HEK293 (cell line): ENCODE data around the gene USP36.
A peak's percentile ranks its signal among the peaks of the same experiment; 100 is the strongest.

Experiments used
- CTCF ChIA-PET: fragments of 350-600 bp; formaldehyde crosslinking; extraction: SDS; loops from one replicate; lab custom pipeline; 2021; ENCODE audit warnings: antibody characterized with exemption; lab: Yijun Ruan, JAX
- POLR2A ChIA-PET: fragments of 300-600 bp; formaldehyde crosslinking; extraction: SDS; loops from one replicate; lab custom pipeline; 2020; ENCODE audit warnings: antibody characterized with exemption, inconsistent platforms; lab: Yijun Ruan, JAX
- H3K27ac ChIP-seq: fragments of 200-500 bp; sonication (Bioruptor generic); 2 replicates; pipeline ENCODE4 v1.5.1; 2014; ENCODE audit warnings: low read depth, low read length, control low read depth, inconsistent platforms; ENCODE audit errors: extremely low read depth
- H3K36me3 ChIP-seq, 2 experiments: fragments of 200-500 bp in 1 of 2; sonication (Bioruptor generic) in 1 of 2; 1 replicate in 1 of 2; 2 replicates in 1 of 2; pipeline ENCODE4 v1.5.1; 2014 to 2017; ENCODE audit warnings: inconsistent platforms in 2 of 2, low read length in 2 of 2; ENCODE audit not compliant: control insufficient read depth in 2 of 2, insufficient read depth in 1 of 2
- H3K4me1 ChIP-seq: fragments of 200-500 bp; sonication (Bioruptor generic); 2 replicates; pipeline ENCODE4 v1.5.1; 2014; ENCODE audit warnings: mild to moderate bottlenecking, low read length, inconsistent platforms; ENCODE audit not compliant: control insufficient read depth, insufficient read depth
- H3K4me3 ChIP-seq: 2 replicates; pipeline ENCODE4 v1.5.1; 2011; ENCODE audit warnings: low read depth, mild to moderate bottlenecking, control low read depth, low read length, moderate library complexity
- H3K9me3 ChIP-seq: fragments of 200-500 bp; sonication (Bioruptor generic); 2 replicates; pipeline ENCODE4 v1.5.1; 2014; ENCODE audit warnings: low read depth, low read length, inconsistent platforms; ENCODE audit not compliant: control insufficient read depth, insufficient read depth
- BCL11A ChIP-seq: fragments of 450-650 bp; formaldehyde crosslinking; IDR thresholded peaks from 2 replicates; pipeline ENCODE4 v1.5.1; 2016; ENCODE audit warnings: low read depth, missing biosample characterization, missing genetic modification characterization
- EGR2 ChIP-seq: fragments of 450-650 bp; formaldehyde crosslinking; IDR thresholded peaks from 2 replicates; pipeline ENCODE4 v1.5.1; 2016; ENCODE audit warnings: low read depth, missing biosample characterization, missing genetic modification characterization
- RBAK ChIP-seq: fragments of 450-650 bp; formaldehyde crosslinking; IDR thresholded peaks from 2 replicates; pipeline ENCODE4 v1.5.1; 2016; ENCODE audit warnings: missing biosample characterization, missing genetic modification characterization
- ZBTB49 ChIP-seq: fragments of 450-650 bp; formaldehyde crosslinking; IDR thresholded peaks from 2 replicates; pipeline ENCODE4 v1.5.1; 2016; ENCODE audit warnings: missing biosample characterization, missing genetic modification characterization, low read depth
- ZFP41 ChIP-seq: fragments of 450-650 bp; formaldehyde crosslinking; IDR thresholded peaks from 2 replicates; pipeline ENCODE4 v1.5.1; 2016; ENCODE audit warnings: missing biosample characterization, missing genetic modification characterization, borderline replicate concordance
- ZNF114 ChIP-seq: fragments of 450-650 bp; formaldehyde crosslinking; IDR thresholded peaks from 2 replicates; pipeline ENCODE4 v1.5.0; 2017; ENCODE audit warnings: missing biosample characterization, missing genetic modification characterization
- ZNF211 ChIP-seq: fragments of 450-650 bp; formaldehyde crosslinking; IDR thresholded peaks from 2 replicates; pipeline ENCODE4 v1.5.1; 2016; ENCODE audit warnings: low read depth, missing biosample characterization, missing genetic modification characterization
- ZNF621 ChIP-seq: fragments of 450-650 bp; formaldehyde crosslinking; IDR thresholded peaks from 2 replicates; pipeline ENCODE4 v1.5.1; 2017; ENCODE audit warnings: missing biosample characterization, missing genetic modification characterization
- ZNF645 ChIP-seq: fragments of 450-650 bp; formaldehyde crosslinking; IDR thresholded peaks from 2 replicates; pipeline ENCODE4; 2016; ENCODE audit warnings: missing biosample characterization, missing genetic modification characterization
- ZNF654 ChIP-seq: fragments of 450-650 bp; formaldehyde crosslinking; IDR thresholded peaks from 2 replicates; pipeline ENCODE4 v1.5.1; 2016; ENCODE audit warnings: low read depth, missing biosample characterization, missing genetic modification characterization
- ZNF843 ChIP-seq: fragments of 450-650 bp; formaldehyde crosslinking; IDR thresholded peaks from 2 replicates; pipeline ENCODE4 v1.5.1; 2016; ENCODE audit warnings: missing biosample characterization, missing genetic modification characterization
- ZSCAN23 ChIP-seq: fragments of 450-650 bp; formaldehyde crosslinking; IDR thresholded peaks from 2 replicates; pipeline ENCODE4 v1.5.1; 2016; ENCODE audit warnings: missing biosample characterization, missing genetic modification characterization
- ZSCAN5A ChIP-seq: fragments of 450-650 bp; formaldehyde crosslinking; IDR thresholded peaks from 2 replicates; pipeline ENCODE4 v1.5.1; 2016; ENCODE audit warnings: missing biosample characterization, missing genetic modification characterization
- TF ChIP-seq, protein P1 (sequence below): fragments of 450-650 bp; formaldehyde crosslinking; IDR thresholded peaks from 2 replicates; pipeline ENCODE4 v1.5.1; 2016; ENCODE audit warnings: missing biosample characterization, missing genetic modification characterization
- TF ChIP-seq, protein P2 (sequence below): fragments of 450-650 bp; formaldehyde crosslinking; IDR thresholded peaks from 2 replicates; pipeline ENCODE4 v1.5.1; 2016; ENCODE audit warnings: missing biosample characterization, missing genetic modification characterization
- TF ChIP-seq, protein P3 (sequence below): fragments of 450-650 bp; formaldehyde crosslinking; IDR thresholded peaks from 2 replicates; pipeline ENCODE4 v1.5.1; 2017; ENCODE audit warnings: missing biosample characterization, mild to moderate bottlenecking, missing genetic modification characterization, moderate library complexity
- TF ChIP-seq, protein P4 (sequence below): fragments of 450-650 bp; formaldehyde crosslinking; IDR thresholded peaks from 2 replicates; pipeline ENCODE4 v1.5.1; 2017; ENCODE audit warnings: missing biosample characterization, missing genetic modification characterization
- TF ChIP-seq, protein P5 (sequence below): sonication (generic); formaldehyde crosslinking; IDR thresholded peaks from 2 replicates; pipeline ENCODE4 v1.8.1; 2022; ENCODE audit warnings: mild to moderate bottlenecking, moderate library complexity, missing genetic modification reagents

USP36 gene

GRCh38 chr17:78852709-78853121 is 12.1 kb upstream of the USP36 start:
- ChIA-PET POLR2A (no interaction called here), CTCF (interaction anchor here (0.5 to 4.5 kb wide), 9 partner anchors 10 to 295 kb away, joined by 3 to 36 read pairs (median 5); no protein-coding TSS in a partner anchor)
- peaks cover 0 to 14% of the 10 kb centered on the region in 2 experiments; a peak in 1 of 3 replicates for H3K36me3 ChIP-seq
- no peak overlapping the region for H3K4me3 ChIP-seq
- no peak overlapping the region; the same call in 1 of the 2 replicates for H3K27ac ChIP-seq
- H3K9me3 ChIP-seq: no peaks in the 10 kb centered on the region
- H3K4me1 ChIP-seq: peaks cover 13% of the 10 kb centered on the region
- TF ChIP-seq ZNF654 (tag by site-specific recombination) (peak; percentile 9; the same call in 1 of the 2 replicates), BCL11A (tag by site-specific recombination) (no peak), ZNF114 (no peak), ZSCAN5A (no peak), ZNF621 (no peak), ZNF211 (no peak)
- TF ChIP-seq, protein P1, sequence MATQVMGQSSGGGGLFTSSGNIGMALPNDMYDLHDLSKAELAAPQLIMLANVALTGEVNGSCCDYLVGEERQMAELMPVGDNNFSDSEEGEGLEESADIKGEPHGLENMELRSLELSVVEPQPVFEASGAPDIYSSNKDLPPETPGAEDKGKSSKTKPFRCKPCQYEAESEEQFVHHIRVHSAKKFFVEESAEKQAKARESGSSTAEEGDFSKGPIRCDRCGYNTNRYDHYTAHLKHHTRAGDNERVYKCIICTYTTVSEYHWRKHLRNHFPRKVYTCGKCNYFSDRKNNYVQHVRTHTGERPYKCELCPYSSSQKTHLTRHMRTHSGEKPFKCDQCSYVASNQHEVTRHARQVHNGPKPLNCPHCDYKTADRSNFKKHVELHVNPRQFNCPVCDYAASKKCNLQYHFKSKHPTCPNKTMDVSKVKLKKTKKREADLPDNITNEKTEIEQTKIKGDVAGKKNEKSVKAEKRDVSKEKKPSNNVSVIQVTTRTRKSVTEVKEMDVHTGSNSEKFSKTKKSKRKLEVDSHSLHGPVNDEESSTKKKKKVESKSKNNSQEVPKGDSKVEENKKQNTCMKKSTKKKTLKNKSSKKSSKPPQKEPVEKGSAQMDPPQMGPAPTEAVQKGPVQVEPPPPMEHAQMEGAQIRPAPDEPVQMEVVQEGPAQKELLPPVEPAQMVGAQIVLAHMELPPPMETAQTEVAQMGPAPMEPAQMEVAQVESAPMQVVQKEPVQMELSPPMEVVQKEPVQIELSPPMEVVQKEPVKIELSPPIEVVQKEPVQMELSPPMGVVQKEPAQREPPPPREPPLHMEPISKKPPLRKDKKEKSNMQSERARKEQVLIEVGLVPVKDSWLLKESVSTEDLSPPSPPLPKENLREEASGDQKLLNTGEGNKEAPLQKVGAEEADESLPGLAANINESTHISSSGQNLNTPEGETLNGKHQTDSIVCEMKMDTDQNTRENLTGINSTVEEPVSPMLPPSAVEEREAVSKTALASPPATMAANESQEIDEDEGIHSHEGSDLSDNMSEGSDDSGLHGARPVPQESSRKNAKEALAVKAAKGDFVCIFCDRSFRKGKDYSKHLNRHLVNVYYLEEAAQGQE (tag by site-specific recombination): no peak
- TF ChIP-seq, protein P2, sequence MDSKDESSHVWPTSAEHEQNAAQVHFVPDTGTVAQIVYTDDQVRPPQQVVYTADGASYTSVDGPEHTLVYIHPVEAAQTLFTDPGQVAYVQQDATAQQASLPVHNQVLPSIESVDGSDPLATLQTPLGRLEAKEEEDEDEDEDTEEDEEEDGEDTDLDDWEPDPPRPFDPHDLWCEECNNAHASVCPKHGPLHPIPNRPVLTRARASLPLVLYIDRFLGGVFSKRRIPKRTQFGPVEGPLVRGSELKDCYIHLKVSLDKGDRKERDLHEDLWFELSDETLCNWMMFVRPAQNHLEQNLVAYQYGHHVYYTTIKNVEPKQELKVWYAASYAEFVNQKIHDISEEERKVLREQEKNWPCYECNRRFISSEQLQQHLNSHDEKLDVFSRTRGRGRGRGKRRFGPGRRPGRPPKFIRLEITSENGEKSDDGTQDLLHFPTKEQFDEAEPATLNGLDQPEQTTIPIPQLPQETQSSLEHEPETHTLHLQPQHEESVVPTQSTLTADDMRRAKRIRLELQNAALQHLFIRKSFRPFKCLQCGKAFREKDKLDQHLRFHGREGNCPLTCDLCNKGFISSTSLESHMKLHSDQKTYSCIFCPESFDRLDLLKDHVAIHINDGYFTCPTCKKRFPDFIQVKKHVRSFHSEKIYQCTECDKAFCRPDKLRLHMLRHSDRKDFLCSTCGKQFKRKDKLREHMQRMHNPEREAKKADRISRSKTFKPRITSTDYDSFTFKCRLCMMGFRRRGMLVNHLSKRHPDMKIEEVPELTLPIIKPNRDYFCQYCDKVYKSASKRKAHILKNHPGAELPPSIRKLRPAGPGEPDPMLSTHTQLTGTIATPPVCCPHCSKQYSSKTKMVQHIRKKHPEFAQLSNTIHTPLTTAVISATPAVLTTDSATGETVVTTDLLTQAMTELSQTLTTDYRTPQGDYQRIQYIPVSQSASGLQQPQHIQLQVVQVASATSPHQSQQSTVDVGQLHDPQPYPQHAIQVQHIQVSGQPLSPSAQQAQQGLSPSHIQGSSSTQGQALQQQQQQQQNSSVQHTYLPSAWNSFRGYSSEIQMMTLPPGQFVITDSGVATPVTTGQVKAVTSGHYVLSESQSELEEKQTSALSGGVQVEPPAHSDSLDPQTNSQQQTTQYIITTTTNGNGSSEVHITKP (tag by site-specific recombination): no peak

- H3K4me3 ChIP-seq: no peak overlapping the region
- CTCF ChIA-PET: interaction anchor here (0.6 to 2.1 kb wide), 3 partner anchors 16 to 598 kb away, joined by 4 to 7 read pairs (median 5); no protein-coding TSS in a partner anchor
- no peak overlapping the region for H3K27ac ChIP-seq
- H3K4me1 ChIP-seq: peaks cover 7% of the 10 kb centered on the region
- POLR2A ChIA-PET: no interaction called here
- no peaks in the 10 kb centered on the region for H3K9me3 ChIP-seq
- H3K36me3 ChIP-seq: no peaks in the 10 kb centered on the region
- TF ChIP-seq, protein P3, sequence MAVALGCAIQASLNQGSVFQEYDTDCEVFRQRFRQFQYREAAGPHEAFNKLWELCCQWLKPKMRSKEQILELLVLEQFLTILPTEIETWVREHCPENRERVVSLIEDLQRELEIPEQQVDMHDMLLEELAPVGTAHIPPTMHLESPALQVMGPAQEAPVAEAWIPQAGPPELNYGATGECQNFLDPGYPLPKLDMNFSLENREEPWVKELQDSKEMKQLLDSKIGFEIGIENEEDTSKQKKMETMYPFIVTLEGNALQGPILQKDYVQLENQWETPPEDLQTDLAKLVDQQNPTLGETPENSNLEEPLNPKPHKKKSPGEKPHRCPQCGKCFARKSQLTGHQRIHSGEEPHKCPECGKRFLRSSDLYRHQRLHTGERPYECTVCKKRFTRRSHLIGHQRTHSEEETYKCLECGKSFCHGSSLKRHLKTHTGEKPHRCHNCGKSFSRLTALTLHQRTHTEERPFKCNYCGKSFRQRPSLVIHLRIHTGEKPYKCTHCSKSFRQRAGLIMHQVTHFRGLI (tag by site-specific recombination): no peak
- TF ChIP-seq ZNF843 (no peak), RBAK (tag by site-specific recombination) (no peak), EGR2 (tag by site-specific recombination) (no peak), ZBTB49 (tag by site-specific recombination) (no peak), ZFP41 (tag by site-specific recombination) (no peak), ZSCAN23 (tag by site-specific recombination) (no peak), ZNF645 (tag by site-specific recombination) (no peak)
- TF ChIP-seq, protein P4, sequence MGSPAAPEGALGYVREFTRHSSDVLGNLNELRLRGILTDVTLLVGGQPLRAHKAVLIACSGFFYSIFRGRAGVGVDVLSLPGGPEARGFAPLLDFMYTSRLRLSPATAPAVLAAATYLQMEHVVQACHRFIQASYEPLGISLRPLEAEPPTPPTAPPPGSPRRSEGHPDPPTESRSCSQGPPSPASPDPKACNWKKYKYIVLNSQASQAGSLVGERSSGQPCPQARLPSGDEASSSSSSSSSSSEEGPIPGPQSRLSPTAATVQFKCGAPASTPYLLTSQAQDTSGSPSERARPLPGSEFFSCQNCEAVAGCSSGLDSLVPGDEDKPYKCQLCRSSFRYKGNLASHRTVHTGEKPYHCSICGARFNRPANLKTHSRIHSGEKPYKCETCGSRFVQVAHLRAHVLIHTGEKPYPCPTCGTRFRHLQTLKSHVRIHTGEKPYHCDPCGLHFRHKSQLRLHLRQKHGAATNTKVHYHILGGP (tag by site-specific recombination): no peak
- TF ChIP-seq, protein P5, sequence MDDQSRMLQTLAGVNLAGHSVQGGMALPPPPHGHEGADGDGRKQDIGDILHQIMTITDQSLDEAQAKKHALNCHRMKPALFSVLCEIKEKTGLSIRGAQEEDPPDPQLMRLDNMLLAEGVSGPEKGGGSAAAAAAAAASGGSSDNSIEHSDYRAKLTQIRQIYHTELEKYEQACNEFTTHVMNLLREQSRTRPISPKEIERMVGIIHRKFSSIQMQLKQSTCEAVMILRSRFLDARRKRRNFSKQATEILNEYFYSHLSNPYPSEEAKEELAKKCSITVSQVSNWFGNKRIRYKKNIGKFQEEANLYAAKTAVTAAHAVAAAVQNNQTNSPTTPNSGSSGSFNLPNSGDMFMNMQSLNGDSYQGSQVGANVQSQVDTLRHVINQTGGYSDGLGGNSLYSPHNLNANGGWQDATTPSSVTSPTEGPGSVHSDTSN (CRISPR knock-in tag): no peak
These were observed 8.4 kb upstream of the USP36 start for GRCh38 chr17:78849026-78849425.
